Bronchial smooth muscle cell (primary cell): Measurements from ENCODE around the gene FAM153A. TPM values are rescaled to one million over a fixed set of nuclear protein-coding genes. Genes with fewer than 3 reads are reported as not detected.

Source experiments
- total RNA-seq: library from RNA; depleted of rRNA; stranded (reverse); fragments of >200 nt; gene quantifications from 2 replicates; pipeline ENCODE4 v1.2.1, GENCODE V29; 2014

The FAM153A gene
- not detected in 2 replicates for total RNA-seq

GRCh38 chr5:177782792-177783633 is at the start of gene FAM153A:
Gene FAM153A (minus strand): TSS chr5:177782899.

Other genes starting within 250 kb of the FAM153A start
- gene FAM193B, start 228.3 kb downstream of the FAM153A start, total RNA-seq = 18.0 and 18.6 TPM in 2 replicates
- 106 and 152 TPM in 2 replicates for gene TMED9, start 190.7 kb downstream of the FAM153A start, total RNA-seq
- 25.2 and 30.6 TPM in 2 replicates for gene B4GALT7, start 182.8 kb downstream of the FAM153A start, total RNA-seq
- not detected in 2 replicates for gene PROP1, start 213.3 kb upstream of the FAM153A start, total RNA-seq